Spleen (tissue), 7 donors: ENCODE data around the gene CPOX.

Experiments
- POLR2A ChIP-seq, 3 donors: fragments of 450-650 bp; IDR thresholded peaks; one replicate each; pipeline ENCODE4 v1.5.1; 2017; ENCODE audit warnings: antibody characterized with exemption in 3 of 3, mild to moderate bottlenecking in 1 of 3
- POLR2AphosphoS5 ChIP-seq, 3 donors: sonication (generic); formaldehyde crosslinking; IDR thresholded peaks; one replicate each; pipeline ENCODE4 v1.5.1; 2017; ENCODE audit warnings: antibody characterized with exemption in 3 of 3
- TF ChIP-seq, protein P1 (sequence below), 11 experiments: fragments of 200-600 bp in 7 of 11; fragments of 450-650 bp in 4 of 11; sonication (generic) in 4 of 11; IDR thresholded peaks in 8 of 11; conservative IDR thresholded peaks in 3 of 11; 1 replicate in 7 of 11; 2 replicates in 4 of 11; pipeline versions ENCODE4 v1.4.0 to v1.8.0; 2016 to 2021; ENCODE audit warnings: antibody characterized with exemption in 11 of 11, inconsistent platforms in 4 of 11, mild to moderate bottlenecking in 1 of 11
- donor health status: DM: no; HTN: no; CAD: no; lungs with moderate emphysema.
- donor health status: DM: no; HTN: no; CAD: no.
- donor health status: DM: no; HTN: no; CAD: no.

DNA sequence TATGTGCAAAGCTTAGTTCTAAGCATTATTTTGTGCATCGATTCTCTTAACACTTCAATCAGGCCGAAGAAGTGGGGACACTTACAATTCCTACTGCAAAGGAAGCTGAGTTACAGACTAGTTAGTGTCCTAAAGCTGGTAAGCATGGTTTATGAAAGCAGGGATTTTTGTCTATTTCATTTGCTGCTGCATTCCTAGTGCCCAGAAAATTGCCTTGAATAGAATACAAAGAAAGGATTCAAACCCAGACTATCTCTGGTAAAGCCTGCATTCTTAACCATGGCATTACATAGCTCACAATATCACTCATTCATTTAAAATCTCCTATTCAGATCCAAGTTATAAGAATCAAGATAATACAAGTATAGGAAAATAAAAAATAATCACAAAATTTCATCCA is 24.4 kb upstream of the CPOX start:
- TF ChIP-seq POLR2A (IDR thresholded peaks at IDR 0.05) (no peak), POLR2AphosphoS5 (IDR thresholded peaks at IDR 0.05) (no peak)
- TF ChIP-seq, protein P1, sequence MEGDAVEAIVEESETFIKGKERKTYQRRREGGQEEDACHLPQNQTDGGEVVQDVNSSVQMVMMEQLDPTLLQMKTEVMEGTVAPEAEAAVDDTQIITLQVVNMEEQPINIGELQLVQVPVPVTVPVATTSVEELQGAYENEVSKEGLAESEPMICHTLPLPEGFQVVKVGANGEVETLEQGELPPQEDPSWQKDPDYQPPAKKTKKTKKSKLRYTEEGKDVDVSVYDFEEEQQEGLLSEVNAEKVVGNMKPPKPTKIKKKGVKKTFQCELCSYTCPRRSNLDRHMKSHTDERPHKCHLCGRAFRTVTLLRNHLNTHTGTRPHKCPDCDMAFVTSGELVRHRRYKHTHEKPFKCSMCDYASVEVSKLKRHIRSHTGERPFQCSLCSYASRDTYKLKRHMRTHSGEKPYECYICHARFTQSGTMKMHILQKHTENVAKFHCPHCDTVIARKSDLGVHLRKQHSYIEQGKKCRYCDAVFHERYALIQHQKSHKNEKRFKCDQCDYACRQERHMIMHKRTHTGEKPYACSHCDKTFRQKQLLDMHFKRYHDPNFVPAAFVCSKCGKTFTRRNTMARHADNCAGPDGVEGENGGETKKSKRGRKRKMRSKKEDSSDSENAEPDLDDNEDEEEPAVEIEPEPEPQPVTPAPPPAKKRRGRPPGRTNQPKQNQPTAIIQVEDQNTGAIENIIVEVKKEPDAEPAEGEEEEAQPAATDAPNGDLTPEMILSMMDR (IDR thresholded peaks at IDR 0.05 in 8 of 11, conservative IDR thresholded peaks at IDR 0.05 in 3 of 11): no peak
